ENCODE data around the gene MRPS23. TPM values are rescaled to one million over a fixed set of nuclear protein-coding genes. Genes with fewer than 3 reads are reported as not detected.

The MRPS23 gene
- polyA plus RNA-seq, 1 experiment = 34.1 TPM

DNA sequence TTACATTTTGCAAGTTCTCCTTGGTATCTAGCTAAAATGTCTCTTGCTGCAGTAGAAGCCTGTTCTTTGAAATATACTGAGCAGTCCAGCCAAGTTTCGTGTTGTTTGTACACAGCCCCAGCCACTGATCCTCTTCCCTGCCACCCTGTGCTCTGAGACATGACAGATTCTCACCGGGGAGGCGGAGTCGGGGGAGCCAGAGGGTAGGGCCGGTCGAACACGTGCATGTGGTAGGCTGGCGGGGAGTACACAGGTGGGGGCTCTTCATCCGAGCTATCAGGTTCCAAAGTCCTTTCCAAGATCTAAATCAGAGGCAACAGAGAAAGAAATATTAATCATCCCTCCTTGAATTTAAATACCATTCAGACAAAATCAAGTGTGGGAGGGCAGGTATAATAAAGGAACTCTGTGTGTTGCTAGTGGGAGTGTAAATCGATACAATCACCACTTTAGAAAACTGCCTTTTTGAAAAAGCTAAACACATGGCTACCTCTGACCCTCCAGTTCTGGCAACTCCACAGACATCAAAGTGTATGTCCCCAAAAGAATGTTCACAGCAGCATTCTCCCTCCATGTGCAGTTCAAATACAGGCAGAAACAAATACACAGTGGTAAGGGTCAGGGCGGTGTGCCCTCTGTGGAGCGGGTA lies 29.7 kb upstream of the MRPS23 start:
- CTCF ChIA-PET = interaction anchor here (0.8 to 7.7 kb wide), 4 partner anchors 11 to 120 kb away, joined by 4 to 89 read pairs (median 10); no protein-coding TSS in a partner anchor
- Histone ChIP-seq H3K4me3 (ENCODE audit: low read depth, low read length) (no peak overlapping the region), H3K9me3 (ENCODE audit: control insufficient read depth, insufficient read depth, low read length) (no peaks in the 10 kb centered on the region), H3K27ac (ENCODE audit: low read depth, low read length) (peak overlapping the region; percentile 82), H3K27me3 (ENCODE audit: control insufficient read depth, insufficient read depth, low read length) (no peaks in the 10 kb centered on the region)
- POLR2A ChIA-PET = interaction anchor here (0.6 to 2.1 kb wide), 9 partner anchors 9 to 1129 kb away, joined by 3 to 14 read pairs (median 3); partner anchors contain the start of gene SRSF1
- TF ChIP-seq, protein P1, sequence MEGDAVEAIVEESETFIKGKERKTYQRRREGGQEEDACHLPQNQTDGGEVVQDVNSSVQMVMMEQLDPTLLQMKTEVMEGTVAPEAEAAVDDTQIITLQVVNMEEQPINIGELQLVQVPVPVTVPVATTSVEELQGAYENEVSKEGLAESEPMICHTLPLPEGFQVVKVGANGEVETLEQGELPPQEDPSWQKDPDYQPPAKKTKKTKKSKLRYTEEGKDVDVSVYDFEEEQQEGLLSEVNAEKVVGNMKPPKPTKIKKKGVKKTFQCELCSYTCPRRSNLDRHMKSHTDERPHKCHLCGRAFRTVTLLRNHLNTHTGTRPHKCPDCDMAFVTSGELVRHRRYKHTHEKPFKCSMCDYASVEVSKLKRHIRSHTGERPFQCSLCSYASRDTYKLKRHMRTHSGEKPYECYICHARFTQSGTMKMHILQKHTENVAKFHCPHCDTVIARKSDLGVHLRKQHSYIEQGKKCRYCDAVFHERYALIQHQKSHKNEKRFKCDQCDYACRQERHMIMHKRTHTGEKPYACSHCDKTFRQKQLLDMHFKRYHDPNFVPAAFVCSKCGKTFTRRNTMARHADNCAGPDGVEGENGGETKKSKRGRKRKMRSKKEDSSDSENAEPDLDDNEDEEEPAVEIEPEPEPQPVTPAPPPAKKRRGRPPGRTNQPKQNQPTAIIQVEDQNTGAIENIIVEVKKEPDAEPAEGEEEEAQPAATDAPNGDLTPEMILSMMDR (IDR thresholded peaks at IDR 0.05; ENCODE audit: low read depth, low read length) = no peak
- no peak for DNase-seq (ENCODE audit: low read depth, low spot score)

DNA sequence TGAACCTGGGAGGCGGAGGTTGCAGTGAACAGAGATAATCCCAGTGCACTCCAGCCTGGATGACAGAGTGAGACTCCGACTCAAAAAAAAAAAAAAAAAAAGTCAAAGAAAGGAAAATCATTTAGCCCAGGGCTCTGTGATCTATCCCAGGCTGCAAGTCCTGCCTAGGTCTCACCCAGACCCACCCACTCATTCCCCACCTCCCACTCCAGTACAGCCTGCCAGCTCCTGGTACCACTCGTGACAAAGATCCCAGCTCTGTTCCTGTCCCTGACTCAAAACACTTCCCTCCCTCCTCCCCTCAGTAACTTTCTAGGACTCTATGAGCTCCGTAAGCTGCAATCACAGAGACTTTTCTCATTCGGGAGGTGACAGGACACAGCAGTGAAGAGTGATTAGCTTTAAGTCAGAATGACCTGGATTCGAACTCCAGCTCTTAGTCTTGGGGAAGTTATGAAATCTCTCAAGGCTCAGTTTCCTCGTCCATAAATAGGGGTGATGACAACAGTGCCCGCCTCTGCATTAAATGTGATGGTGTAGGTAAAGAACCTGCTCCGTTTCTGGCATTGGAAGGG lies 28.0 kb upstream of the MRPS23 start:
- Histone ChIP-seq H3K4me3 (ENCODE audit: low read depth, low read length) (no peak overlapping the region), H3K9me3 (ENCODE audit: control insufficient read depth, insufficient read depth, low read length) (no peaks in the 10 kb centered on the region), H3K27ac (ENCODE audit: low read depth, low read length) (peak overlapping the region; percentile 82), H3K27me3 (ENCODE audit: control insufficient read depth, insufficient read depth, low read length) (no peaks in the 10 kb centered on the region)
- ChIA-PET CTCF (interaction anchor here (0.6 to 7.7 kb wide), 9 partner anchors 13 to 118 kb away, joined by 3 to 89 read pairs (median 5); no protein-coding TSS in a partner anchor), POLR2A (interaction anchor here (0.7 kb wide), 1 partner anchor 71 kb away, joined by 3 read pairs; no protein-coding TSS in a partner anchor)
- TF ChIP-seq, protein P1 (IDR thresholded peaks at IDR 0.05; ENCODE audit: low read depth, low read length) = no peak
- DNase-seq (ENCODE audit: low read depth, low spot score) = no peak

DNA sequence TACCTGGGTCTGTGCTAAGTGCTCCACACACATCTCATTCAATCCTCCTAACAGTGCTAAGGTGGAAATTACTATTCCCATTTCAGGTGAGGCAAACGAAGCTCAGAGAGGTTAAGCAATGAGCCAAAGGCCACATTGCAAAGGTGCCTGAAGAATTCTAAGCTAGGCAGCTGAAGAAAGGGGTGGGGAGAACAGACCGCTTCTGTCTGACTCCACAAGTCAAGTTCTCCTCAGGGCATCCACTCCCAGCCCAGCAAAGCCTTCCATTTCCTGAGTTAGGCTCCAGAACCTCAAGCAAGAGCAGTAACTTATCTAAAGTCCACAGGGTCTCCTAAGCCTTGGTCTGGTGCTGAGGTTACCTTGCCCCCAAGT lies 27.0 kb upstream of the MRPS23 start:
- TF ChIP-seq, protein P1 (IDR thresholded peaks at IDR 0.05; ENCODE audit: low read depth, low read length) = no peak
- CTCF ChIA-PET = interaction anchor here (0.8 to 7.7 kb wide), 8 partner anchors 14 to 122 kb away, joined by 3 to 89 read pairs (median 6); no protein-coding TSS in a partner anchor
- no peak for DNase-seq (ENCODE audit: low read depth, low spot score)
- Histone ChIP-seq H3K27ac (ENCODE audit: low read depth, low read length) (peak overlapping the region; percentile 100), H3K27me3 (ENCODE audit: control insufficient read depth, insufficient read depth, low read length) (no peaks in the 10 kb centered on the region), H3K9me3 (ENCODE audit: control insufficient read depth, insufficient read depth, low read length) (no peaks in the 10 kb centered on the region), H3K4me3 (ENCODE audit: low read depth, low read length) (no peak overlapping the region)
- POLR2A ChIA-PET = no interaction called here

DNA sequence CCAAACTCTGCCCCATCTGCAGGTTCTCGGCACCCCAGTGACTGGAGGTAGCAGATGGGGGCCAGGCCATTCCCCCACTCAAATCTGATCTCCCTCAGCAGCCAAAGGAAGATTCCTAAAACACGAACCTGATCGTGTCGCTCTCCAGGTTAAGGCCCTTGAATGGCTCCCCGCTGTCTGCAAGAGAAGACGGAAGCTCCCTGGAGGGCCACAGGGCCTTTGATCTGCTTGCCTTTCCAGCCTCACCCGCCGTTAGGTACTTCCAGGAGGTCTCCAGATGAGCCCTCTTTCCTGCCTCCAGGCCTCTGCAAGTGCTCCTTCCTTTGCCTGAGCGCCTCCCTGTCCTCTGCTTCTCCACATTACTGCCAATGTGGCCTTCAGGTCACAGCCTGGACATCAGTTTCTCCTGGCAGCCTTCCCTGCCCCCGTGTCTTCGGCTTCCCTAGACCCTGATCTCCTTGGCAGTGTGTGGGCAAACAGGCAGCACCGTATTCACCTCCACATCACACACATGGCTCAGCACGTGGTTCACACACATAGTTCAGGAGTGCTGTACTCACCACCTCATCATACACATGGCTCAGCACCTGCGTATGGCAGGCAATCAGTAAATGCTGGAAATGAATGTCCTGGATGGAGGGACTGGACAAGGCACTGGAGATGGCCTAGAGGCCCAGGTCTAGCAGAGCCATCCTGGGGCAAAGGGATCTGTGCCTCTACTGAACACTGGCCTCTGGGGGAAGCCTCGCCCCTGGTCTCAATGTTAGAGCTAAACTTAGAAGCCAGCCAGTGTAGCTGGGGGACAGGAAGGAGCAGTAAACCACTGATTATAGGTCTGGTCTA lies 26.4 kb upstream of the MRPS23 start:
- no peaks in the 10 kb centered on the region for H3K9me3 ChIP-seq (ENCODE audit: control insufficient read depth, insufficient read depth, low read length)
- no peak overlapping the region for H3K4me3 ChIP-seq (ENCODE audit: low read depth, low read length)
- ChIA-PET POLR2A (interaction anchor here (0.6 to 3.0 kb wide), 12 partner anchors 16 to 755 kb away, joined by 3 to 43 read pairs (median 6); partner anchors contain the start of genes SRSF1 and VEZF1), CTCF (interaction anchor here (0.5 to 7.7 kb wide), 24 partner anchors 12 to 1685 kb away, joined by 3 to 89 read pairs (median 4); no protein-coding TSS in a partner anchor)
- peak overlapping the region; percentile 100 for H3K27ac ChIP-seq (ENCODE audit: low read depth, low read length)
- TF ChIP-seq, protein P1 (IDR thresholded peaks at IDR 0.05; ENCODE audit: low read depth, low read length) = no peak
- no peak for DNase-seq (ENCODE audit: low read depth, low spot score)
- H3K27me3 ChIP-seq (ENCODE audit: control insufficient read depth, insufficient read depth, low read length) = no peaks in the 10 kb centered on the region

Data from AG04450 (cell line).